GOT3 (cell line): ENCODE results near the gene RAPGEF5.

Source experiments
- DNase-seq: peaks from one replicate; lab custom pipeline; 2025; ENCODE audit warnings: mixed read lengths; lab: John Stamatoyannopoulos, UW

The RAPGEF5 gene

DNA sequence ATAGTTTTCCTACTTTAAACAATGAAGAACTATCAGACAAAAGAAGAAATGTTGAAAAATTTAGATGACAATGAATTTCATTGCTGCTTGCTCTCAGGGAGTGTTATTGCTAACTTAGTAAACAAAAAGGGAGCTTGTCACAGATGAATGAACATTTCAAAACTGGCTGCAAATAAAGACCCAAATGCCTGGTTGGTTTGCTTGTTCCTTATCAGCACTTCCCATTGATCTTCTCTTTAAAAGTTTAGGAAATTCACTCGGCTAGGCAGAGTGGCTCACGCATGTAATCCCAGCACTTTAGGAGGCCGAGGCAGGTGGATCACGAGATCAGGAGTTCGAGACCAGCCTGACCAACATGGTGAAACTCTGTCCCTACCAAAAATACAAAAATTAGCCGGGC is 167.2 kb downstream of the RAPGEF5 start:
- DNase-seq = no peak

DNA sequence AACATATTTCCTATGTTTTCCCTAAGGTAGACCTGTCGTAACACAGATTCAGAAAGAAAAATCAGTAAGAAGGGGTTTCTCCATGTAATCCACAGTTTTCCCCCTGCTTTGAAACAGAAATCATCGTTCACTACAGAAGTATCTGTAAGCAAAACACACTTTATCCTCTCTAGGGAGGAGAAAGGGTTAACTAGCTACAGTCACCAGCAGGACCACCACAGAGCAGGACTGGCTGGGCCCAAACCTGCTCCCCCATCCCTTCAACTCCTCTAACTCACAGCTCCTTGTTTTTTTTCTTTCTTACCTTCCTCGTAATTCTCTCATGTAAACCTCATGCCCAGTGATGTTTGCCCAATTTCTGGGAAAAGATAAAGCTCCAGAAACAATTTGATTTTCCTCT is 167.7 kb downstream of the RAPGEF5 start:
- no peak for DNase-seq

DNA sequence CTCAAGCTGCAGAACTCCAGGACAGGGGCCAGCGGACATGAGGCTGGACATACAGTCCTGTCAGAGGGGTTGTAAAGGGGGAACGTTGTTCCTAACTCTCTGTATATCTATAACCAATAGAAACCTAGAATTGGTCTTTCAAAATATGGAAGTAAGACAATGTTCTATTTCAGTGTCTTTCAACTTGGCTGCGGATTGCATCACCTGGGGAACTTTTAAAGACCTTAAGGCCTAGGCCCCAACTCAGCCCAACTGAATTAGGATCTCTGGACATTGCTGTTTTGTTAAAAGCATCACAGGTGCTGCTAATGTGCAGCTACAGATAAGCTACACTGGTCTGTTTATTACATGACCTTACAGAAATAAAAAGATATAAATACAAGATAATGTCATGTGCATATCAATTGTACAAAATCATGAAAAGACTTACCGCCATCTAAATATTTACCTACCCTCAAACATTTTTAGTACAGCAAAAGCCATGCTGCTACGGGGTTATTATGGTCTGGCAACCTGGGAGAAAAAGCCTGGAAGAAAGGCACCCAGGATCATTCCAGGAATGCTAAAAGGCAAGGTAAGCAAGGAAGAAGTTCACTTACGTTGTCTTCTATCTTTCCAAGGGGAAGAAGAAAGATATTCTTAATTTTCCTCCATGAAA is 169.1 kb downstream of the RAPGEF5 start:
- DNase-seq = no peak

DNA sequence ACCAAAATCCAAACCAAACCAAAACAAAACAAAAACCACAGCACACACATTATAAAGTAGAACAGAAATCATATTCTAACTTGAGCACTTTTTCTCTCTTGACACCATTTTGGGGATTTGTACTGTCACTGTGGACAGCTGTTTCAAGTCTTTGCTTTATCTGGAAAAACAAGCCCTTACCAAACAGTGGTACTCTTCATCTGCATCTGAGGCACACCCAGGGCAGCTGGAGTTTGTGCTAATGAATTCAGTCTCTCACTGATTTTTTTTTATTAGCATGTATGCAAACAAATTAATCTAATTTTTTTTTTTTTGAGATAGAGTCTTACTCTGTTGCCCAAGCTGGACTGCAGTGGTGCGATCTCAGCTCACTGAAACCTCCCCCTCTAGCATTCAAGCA is 171.4 kb downstream of the RAPGEF5 start:
- DNase-seq = no peak

DNA sequence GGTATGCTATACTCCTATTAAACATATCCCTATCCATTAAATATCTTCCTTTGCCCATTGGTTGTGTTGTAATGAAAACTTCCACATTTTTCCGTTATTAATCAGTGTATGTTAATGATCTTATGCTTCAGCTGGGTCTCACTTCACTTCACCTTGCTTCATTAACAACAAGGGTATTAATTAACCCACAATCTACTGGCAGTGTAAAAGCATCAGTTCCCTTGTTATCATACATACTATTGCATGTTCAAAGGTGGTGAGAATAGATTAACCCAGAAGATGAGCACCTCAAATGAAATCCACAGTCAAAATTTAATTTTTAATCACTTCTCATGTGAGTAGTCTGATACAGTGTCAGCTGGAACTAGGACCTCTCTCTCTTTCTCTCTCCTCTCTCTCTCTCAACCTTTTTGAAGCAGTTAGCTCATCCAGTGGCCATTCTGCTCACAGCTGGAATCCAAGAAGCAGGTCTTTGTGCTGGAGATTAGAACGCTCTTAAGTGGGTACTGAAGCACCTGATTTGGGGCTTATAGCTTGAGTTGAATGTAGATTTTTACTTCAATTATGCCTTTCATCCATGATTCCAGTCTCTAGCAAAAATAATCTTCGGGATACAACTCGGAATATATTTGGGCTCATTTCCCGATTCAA is 172.3 kb downstream of the RAPGEF5 start:
- no peak for DNase-seq

DNA sequence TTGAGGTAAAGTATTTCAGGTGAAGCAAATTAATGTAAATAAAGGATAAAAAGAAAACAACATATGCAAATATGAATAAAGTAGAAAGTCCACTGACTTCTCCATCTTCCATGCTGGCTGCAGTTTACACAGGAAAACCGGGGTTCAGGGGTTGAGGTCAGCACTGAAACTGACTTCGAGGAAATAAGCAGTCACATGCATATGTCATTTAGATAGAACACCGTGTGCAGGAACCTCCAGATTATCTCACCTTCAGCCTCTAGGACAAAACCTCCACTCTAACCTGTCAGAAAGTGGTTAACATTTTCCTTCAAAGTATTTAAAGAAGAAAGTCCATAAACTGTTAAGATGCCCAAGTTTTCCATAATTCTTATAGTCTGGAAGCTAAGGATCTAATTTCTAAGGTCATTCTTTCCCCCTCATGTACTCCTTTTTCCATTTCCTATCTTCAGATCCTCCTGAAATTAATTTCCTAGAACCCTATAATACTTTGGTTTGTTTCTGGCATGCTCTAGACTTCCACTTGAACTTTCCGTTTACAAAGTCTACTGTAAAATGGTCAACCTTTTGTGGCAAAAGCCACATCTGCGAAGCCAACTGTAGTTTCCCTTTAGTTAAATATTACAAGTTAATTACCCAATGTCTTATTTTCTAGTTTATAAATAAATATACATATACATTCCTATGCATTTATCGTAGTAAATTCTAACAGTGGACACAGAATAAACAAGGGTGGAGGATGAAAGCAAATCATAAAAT is 173.3 kb downstream of the RAPGEF5 start:
- no peak for DNase-seq

DNA sequence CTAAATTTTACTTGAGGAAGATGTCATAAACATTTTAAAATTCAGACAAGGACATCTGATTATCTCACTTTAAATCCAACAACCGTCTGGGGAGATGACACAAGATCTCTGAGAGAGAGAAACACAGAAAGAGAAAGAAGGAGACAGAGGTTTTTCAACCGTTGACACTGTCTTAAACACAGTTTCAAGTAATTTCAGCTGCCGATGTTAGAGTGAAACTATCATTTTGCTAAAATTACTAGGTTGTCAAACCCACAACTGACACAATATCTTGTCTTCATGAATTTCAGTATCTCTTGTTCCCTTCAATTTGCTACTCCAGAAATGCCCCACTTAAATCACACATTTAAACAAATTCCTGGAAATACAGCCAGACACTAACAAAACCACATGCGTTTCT is 174.8 kb downstream of the RAPGEF5 start:
- no peak for DNase-seq

DNA sequence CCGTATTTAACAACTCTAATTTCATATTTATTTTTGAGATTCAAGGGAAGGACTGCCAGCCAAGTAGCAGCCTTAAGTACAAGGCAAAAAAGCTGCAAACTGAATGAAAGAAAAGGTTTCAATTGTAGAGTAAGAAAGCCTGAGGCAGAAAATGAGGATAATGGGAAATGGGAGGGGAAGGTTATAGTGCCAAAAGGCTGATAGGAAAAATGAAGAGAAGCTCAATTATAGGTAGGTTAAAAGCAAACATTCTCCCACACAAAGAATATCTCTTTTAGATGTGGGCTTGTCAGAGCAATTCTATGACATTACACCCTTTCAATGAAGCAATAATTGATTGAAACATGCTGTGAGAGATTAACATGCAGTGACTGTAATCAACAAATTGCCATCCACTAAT is 175.3 kb downstream of the RAPGEF5 start:
- no peak for DNase-seq

DNA sequence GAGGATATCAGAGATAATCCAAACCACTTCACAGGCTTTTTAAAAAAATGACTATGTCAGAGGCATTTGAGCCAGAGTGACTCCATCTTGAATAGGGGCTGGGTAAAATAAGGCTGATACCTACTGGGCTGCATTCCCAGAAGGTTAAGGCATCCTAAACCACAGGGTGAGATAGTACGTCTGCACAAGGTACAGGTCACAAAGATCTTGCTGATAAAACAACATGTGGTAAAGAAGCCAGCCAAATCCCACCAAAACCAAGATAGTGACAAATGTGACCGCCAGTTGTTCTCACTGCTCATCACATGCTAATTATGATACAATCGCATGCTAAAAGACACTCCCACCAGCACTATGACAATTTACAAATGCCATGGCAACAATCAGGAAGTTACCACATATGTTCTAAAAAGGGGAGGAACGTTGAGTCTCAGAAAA is 177.5 kb downstream of the RAPGEF5 start:
- DNase-seq = no peak

DNA sequence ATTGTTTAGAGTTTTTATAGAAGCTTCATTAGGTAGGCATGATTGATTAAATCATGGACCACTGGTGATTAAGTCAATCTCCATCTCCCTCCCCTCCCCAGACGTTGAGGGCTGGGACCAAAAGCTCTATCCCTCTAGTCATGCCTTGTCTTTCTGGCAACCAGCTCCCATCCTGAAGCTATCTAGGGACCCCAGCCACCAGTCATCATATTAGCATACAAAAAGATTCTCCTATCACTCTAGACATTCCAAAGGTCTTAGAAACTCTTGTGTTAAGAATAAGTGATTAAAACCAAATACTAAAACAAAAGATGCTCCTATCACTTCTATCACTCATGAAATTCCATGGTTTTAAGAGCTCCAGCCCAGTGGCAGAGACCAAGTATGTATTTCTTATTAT is 178.2 kb downstream of the RAPGEF5 start:
- no peak for DNase-seq

DNA sequence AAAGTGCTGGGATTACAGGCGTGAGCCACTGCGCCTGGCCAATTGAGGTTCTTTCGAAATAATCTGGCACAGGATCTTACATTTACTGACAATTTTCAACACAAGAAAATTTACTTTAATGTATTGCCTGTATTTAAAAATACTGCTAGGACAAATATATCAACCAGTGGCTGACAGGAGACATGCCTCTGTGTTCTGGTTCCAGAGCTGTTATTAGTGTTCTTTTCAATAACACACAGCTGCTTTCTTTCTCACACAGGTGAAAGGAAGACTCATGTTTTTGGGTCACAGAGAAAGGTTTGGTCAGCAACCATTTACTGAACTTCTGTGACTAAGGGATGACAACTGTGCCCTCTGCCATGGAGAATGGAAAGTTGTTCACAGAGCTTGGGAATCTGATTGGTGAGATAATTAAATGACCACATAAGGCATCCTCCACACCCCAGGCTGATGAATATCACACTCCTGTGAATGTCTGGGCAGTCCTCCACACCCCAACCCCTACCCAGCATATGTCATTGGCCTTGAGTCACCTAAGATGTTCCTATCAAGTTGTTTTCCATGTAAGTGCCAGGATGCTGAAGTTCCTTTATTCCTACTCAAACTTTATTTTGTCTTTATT is 180.1 kb downstream of the RAPGEF5 start:
- no peak for DNase-seq

DNA sequence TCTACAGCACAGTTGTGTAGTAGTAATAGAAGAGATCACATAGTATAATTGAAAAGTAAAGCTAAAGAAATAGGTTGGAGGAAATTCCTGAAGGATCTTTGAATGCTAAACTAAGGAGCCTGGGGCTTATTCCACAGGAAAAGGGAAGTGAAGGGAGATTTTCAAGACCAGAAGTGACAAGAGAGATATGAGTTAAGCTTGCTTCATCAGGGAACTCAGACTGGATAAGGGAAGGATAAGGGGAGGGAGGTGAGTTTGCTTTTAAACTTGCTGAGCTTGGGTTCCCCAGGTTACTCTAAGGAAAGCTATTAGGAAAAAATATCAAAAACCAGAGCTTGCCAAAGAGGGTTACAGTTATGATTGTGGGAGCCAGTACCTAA is 182.4 kb downstream of the RAPGEF5 start:
- no peak for DNase-seq

DNA sequence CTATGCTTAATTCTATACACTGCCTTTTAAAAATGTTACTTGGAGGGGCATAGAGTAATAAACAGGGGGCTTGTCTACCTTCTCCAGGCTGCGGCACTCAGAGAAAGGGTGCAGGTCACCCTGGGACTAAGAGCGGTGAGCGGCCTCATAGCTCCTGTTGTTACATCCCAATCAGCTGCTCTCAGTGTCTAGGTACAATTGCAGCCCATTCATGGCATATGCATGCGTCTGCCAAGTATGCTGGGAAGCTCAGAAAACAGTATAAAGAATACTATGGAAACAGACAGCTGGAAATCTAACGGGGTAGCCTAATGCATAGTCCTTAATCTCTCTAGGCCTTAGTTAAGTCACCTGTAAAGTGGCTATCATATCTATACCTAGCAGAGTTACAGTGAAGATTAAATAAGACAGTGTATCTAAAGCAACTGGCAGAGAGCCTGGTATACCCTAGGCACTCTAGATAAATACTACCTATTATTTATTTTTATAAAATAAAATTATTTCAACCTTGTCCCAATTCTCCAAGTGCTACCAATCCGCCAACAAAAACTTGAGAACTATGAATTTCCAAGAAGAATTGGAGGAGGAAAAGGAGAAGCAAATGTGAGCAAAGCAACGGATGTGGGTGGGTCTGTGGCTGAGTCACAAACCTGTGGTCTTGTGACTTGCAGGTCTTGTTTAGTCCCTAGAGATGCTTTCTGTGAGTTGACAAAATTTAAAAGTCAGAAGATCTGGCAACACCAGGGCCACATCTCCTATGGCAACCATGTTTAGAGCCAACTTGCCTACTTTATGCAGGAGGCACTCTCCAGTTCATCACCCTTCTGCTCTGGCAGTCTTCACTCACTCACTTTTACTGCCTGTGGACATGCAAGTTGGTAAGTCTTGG is 183.0 kb downstream of the RAPGEF5 start:
- no peak for DNase-seq

DNA sequence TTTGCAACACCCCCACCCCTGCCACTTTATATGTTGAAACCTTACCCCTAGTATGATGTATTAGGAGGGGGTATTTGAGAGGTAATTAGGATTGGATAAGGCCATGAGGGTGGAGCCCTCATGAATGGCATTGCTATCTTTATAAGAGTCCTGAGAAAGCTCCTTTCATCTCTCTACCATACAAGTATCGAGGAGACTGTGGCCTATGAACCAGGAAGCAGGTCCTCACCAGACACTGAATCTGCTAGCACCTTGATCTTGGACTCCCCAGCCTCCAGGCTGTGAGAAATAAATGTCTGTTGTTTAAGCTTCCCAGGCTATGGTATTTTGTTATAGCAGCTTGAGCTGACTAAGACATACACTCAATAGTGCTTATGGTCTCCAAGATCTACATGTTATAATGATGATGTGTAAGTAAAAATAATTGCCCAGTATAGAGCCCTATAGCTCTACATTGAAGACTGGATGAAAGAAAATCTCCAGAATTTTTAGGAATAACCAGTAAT is 188.8 kb downstream of the RAPGEF5 start:
- no peak for DNase-seq

DNA sequence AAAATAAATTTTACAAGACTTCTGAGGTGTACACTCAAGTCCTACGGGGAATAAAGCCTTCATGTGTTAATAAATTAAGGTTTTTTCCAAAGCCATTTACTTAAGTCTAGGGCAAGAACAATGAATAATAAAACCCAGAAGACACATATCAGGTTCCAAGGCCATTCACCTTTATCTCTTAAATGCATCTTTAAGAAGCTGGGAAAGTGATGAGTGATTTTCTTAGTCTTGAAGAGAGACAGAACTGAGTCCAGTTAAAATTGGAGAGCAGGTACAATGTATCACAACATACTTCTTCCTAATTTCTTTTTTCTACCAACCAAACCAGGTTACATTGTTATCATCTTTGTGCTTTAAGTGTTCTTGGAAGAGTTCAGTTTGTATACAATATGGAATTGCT is 189.5 kb downstream of the RAPGEF5 start:
- no peak for DNase-seq

DNA sequence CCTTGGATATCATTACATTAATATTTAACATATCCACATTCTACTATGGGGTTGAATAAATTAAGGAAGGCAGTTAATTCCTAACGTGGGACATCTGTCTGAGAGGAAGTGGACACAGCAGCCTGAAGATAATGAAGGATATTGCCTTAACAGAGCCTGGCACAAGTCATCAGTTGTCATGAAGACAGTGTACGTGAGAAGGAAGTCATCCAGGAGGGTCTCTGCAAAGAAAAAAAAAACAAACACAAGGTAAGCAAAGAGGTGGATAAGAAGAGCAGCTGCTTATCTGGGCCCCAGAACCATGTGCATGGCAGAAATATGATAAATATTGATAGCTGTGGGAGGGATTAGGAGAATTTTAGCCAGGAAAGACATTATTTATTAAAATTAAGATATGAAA is 190.0 kb downstream of the RAPGEF5 start:
- DNase-seq = no peak

DNA sequence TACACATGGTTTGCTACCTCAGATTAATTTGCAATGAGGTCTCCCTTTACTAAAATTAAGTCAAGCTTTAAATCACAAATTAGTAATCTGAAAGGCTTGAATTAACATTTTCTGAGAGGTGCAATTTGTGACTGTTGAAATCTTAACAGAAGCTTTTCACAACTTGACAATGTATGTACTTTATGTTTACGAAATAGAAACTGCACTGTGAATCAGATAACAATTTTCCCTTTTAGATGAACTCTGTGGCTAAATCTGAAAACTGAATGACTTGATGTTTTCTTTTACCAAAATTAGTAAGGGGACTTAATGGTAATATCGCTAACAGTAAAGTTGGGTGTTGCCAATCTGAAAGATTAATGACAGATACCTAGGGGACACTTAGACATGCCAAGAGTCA is 197.6 kb downstream of the RAPGEF5 start:
- DNase-seq = no peak

DNA sequence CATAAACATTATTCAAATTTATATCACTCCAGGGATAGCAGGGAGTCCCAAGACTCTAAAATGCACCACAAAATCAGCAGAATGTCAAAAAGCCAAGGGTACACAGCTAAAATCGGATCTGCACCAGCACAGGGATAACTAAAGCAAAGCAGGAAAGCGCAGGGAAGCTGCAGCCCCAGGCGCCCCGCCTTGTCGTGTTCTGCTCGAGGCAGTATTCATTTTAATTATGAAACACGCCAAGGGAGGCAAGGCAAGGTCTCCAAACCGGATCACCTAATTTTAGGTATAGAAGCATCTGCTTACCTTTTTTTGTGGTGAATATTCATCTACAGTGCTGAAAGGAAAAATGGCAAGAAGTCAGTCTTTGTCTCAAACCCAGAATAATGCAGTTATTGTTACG is 199.4 kb downstream of the RAPGEF5 start:
- DNase-seq = no peak

DNA sequence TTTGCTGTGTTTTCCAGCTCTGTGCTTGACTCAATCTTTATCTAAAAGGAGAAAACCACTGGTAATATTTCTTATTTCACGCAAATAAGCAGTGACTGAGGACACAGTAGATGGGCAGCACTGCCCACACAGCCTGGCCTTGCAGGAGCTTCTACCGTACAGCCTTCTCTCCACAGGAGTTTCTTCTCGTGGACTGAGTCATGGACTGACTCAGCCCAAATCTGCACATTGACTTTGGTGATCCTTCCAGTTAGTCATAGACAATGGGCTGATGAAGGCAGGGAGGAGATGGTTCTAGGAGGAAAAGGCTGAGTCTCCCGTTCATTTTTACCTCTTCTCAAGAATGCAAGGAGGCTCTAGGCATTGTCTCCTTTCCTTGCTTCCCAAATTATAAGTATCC is 200.7 kb downstream of the RAPGEF5 start:
- no peak for DNase-seq

DNA sequence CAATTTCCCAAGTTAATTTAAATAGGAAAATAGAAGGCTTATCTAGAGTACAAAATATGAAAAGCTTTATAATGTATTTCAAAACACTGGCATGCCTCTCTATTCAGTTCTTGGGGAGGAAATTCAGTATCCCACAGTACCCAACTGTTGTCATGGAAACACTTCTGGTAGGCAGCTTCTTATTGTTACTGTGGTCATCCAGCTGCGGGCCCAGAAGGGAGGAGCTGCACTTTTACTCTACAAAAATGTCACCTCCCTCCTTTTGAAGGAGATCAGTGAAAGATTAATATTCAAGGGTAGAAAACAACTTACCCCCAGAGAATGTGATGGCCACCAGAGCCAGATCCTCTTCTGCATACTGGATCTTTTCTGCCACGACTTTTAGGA is 202.8 kb downstream of the RAPGEF5 start:
- no peak for DNase-seq

DNA sequence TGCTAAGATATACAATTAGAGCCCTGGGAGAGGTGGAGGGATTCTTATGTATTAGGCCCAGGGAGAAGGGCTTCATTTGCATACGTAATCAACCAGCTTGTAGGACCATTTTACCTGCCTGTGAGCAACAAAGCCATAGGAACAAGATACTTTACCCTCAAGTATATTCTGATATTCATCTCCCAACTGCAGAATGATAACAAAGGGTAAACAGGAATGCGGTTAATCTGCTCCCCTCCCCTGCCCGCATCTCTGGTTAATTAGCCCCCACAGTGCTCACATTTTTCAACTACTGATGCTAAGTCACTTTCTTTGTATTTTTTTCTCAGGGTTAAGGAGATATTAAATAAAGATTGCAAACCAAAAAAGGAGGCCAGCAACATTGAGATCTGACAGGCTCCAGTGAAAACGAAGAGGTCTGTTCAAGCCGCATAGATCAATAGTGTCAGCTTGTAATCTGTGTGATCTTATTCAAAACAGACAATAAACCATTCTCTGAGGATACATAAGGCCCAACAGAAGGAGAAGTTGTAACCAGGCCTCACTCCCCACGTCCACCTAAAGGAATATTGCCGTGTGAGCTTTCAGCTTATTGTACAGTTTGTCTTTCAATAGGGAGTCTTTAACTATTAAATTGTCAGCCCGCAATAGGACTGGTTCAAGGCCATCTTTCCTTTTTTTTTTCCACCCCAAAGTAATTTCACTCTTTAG is 203.4 kb downstream of the RAPGEF5 start:
- no peak for DNase-seq
